Breast epithelium (tissue), 3 donors: ENCODE data around the gene MALAT1.

Source experiments
- POLR2A ChIP-seq: fragments of 450-650 bp; IDR thresholded peaks from one replicate; pipeline ENCODE4 v1.6.1; 2016; ENCODE audit warnings: antibody characterized with exemption, mild to moderate bottlenecking, moderate library complexity
- TF ChIP-seq, protein P1 (sequence below), 3 donors: fragments of 450-650 bp; IDR thresholded peaks; one replicate each; pipeline ENCODE4 v1.5.1; 2016 to 2017; ENCODE audit warnings: antibody characterized with exemption in 3 of 3, mild to moderate bottlenecking in 3 of 3, moderate library complexity in 3 of 3

DNA sequence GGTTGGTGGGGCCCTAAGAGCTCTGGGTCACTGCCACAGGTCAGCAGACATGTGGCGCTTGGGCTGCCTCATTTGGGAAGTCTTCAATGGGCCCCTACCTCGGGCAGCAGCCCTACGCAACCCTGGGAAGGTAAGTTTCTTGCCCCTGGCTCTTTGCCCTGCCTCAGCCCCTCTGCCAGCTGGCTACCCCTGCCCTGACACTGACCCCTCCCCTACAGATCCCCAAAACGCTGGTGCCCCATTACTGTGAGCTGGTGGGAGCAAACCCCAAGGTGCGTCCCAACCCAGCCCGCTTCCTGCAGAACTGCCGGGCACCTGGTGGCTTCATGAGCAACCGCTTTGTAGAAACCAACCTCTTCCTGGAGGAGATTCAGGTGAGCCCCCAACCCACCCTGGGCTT lies 27.9 kb downstream of the MALAT1 start:
- TF ChIP-seq, protein P1, sequence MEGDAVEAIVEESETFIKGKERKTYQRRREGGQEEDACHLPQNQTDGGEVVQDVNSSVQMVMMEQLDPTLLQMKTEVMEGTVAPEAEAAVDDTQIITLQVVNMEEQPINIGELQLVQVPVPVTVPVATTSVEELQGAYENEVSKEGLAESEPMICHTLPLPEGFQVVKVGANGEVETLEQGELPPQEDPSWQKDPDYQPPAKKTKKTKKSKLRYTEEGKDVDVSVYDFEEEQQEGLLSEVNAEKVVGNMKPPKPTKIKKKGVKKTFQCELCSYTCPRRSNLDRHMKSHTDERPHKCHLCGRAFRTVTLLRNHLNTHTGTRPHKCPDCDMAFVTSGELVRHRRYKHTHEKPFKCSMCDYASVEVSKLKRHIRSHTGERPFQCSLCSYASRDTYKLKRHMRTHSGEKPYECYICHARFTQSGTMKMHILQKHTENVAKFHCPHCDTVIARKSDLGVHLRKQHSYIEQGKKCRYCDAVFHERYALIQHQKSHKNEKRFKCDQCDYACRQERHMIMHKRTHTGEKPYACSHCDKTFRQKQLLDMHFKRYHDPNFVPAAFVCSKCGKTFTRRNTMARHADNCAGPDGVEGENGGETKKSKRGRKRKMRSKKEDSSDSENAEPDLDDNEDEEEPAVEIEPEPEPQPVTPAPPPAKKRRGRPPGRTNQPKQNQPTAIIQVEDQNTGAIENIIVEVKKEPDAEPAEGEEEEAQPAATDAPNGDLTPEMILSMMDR (IDR thresholded peaks at IDR 0.05): no peak
- no peak for TF ChIP-seq POLR2A
